ENCODE results near the gene SPTBN2. TPM values are rescaled to one million over a fixed set of nuclear protein-coding genes. Genes with fewer than 3 reads are reported as not detected.

SPTBN2 gene
- total and polyA plus RNA-seq, 2 of the 8 experiments (the other 6 are each of a cell fraction or from before 2014, with no cell fraction given): 19.1 to 69.0 TPM

GRCh38 chr11:66705587-66706335 lies 23.3 kb downstream of the SPTBN2 start (continued):
- TF ChIP-seq KDM1A (IDR thresholded peaks at IDR 0.05; ENCODE audit: borderline replicate concordance, low read length) (no peak), ATF3 (IDR thresholded peaks at IDR 0.05; ENCODE audit: insufficient read depth, low read depth, low read length) (no peak), TAF1 (IDR thresholded peaks at IDR 0.05; ENCODE audit: low read depth, low read length) (no peak), POLR2A (IDR thresholded peaks at IDR 0.05; ENCODE audit: control extremely low read depth in 1 of 2, low read depth in 2 of 2, low read length in 2 of 2) (no peak), HDAC6 (IDR thresholded peaks at IDR 0.05; ENCODE audit: low read depth, low read length) (no peak), EZH2 (IDR thresholded peaks at IDR 0.05; ENCODE audit: low read depth, low read length, severe bottlenecking) (no peak), JUN (IDR thresholded peaks at IDR 0.05; ENCODE audit: low read depth, low read length) (no peak)

Measured in H1 (cell line).